Measurements from ENCODE around the gene TLK1.

TLK1 gene

DNA sequence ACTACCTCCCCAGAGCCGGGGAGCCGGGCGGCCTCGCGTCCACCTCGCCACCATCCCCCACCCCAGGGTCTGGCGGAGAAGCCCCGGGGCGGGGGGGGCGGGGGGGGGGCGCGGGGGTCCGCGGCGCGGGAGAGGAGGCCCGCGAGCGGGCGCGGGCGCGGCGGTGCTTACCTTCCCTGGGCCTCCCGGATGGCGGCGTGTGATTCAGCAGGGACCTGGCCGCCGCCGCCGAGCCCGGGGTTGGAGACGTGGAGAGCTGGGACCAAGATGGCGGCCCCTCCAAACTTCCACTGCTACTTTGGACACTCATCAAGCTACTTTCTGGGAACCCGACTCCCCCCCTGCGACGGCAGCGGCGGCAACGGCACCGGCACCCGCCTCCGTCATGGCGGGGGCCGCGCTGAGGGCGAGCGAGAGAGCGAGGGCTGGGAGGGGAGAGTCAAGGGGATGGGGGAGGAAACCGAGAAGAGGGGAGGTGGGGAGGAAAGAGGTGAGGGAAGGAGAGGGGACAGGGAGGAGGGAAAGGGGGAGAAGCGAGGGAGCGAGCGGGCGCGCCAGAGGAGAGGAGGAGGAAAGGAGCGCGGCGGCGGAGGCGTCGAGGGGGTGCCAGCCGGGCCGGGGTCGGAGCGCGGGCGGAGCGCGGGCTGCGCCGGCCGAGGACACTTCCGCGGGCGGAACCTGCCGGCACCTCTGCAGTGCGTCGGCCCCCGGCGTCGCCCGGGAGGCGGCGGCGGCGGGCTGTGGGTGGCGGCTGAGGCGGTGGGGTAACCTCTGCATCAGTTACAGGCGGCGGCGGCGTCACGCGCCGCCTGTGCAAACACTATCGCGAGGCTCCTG is at the start of gene TLK1:
TSS of gene TLK1 (minus strand) at position 775 of the 837 bp plus-strand sequence. CDS start at position 310, 465 bp downstream.
- TF ChIP-seq, protein P1, sequence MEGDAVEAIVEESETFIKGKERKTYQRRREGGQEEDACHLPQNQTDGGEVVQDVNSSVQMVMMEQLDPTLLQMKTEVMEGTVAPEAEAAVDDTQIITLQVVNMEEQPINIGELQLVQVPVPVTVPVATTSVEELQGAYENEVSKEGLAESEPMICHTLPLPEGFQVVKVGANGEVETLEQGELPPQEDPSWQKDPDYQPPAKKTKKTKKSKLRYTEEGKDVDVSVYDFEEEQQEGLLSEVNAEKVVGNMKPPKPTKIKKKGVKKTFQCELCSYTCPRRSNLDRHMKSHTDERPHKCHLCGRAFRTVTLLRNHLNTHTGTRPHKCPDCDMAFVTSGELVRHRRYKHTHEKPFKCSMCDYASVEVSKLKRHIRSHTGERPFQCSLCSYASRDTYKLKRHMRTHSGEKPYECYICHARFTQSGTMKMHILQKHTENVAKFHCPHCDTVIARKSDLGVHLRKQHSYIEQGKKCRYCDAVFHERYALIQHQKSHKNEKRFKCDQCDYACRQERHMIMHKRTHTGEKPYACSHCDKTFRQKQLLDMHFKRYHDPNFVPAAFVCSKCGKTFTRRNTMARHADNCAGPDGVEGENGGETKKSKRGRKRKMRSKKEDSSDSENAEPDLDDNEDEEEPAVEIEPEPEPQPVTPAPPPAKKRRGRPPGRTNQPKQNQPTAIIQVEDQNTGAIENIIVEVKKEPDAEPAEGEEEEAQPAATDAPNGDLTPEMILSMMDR (conservative IDR thresholded peaks at IDR 0.05) = no peak
- peak within 1 kb of the TSS; percentile 98 for H3K27ac ChIP-seq

DNA sequence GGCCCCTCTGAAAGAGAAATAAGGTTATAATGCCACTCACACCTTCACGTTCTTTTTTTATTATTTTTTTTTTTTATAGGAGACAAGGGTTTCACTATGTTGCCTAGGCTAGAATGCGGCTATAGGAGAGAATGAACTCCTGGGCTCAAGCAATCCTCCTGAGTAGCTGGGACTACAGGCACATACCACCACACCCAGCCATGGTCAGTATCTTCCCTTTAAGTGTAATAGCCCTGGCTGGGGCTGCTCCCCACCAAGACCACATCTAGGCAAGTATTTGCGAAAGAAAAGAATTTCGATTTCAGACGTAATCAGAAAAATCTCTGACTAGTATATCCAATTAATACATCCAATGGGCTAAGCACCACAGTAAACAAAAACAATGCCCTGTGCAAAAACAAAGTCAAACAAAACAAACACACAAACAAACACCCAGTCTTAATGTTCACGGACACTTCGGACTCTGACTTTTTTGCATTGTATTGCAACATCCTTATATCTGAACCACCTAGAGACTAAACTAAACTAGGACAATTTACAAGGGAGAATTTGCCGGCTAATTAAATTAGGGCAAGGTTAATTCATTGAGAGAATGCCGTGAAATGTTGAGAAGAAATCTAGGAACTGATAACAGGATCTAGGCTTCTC is 49.6 kb upstream of the TLK1 start:
- H3K27ac ChIP-seq = peak overlapping the region; percentile 81
- TF ChIP-seq, protein P1 (conservative IDR thresholded peaks at IDR 0.05) = no peak

DNA sequence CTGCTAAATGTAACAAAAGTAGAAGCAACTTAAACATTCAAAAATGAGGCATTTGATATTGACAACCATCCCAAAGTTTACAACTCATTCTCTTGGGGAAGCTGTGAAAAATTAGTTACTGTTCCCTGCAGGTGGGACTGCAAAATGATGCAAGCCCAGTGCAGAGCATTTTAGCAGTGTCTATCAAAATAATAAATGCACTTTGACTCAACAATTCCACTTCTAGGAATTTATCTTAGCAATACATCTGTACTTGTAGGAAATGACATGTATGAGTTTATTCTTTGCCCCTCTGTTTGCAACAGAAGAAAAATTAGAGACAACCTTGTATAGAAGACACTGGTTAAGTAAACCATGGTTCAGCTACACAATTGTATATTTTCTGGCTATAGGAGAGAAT is 48.0 kb upstream of the TLK1 start:
- no peak overlapping the region; the same call in 1 of the 2 replicates for H3K27ac ChIP-seq
- TF ChIP-seq, protein P1 (conservative IDR thresholded peaks at IDR 0.05) = no peak

DNA sequence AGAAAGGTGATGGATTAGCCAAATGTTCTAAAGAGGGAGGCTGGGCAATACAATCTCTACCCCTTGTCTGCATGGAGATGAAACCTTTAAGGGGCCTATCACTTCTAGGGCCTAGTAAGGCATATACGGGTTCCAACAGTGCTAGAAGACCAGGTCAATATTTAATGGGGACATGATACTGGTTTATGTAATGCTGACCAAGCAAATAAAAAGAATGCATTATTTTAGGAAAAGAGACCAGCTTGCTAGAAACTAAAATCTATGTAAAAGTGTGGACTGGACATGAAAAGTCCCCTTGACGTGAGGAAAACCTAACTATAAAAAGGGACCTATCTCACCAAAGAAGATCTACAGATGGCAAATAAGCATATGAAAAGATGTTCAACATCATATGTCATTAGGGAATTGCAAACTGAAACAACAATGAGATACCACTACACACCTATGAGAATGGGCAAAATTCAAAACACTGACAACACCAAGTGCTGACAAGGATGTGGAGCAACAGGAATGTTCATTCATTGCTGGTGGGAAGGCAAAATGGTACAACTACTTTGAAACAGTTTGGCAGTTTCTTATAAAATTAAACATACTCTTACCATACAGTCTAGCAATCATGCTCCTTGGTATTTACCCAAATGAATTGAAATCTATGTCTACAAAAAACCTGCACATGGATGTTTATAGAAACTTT is 45.9 kb upstream of the TLK1 start:
- TF ChIP-seq, protein P1 (conservative IDR thresholded peaks at IDR 0.05) = no peak
- H3K27ac ChIP-seq = no peak overlapping the region

DNA sequence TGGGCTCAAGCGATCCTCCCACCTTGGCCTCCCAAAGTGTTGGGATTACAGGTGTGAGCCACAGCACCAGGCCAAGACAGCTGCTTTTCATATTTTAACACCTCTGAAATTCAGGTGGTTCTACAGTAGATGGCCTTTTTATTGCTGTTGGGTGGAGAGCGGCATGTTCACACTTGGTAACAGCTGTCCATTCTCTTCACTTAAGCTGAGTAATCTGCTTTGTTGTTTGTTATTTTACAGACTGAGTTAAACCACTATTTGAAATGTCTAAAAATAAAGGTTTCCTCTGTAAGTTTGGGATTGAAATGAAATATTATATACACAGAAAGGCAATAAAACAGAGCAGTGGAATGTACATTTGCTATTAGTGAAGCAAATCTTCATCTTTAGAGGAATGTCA is 44.9 kb upstream of the TLK1 start:
- no peak overlapping the region for H3K27ac ChIP-seq
- TF ChIP-seq, protein P1 (conservative IDR thresholded peaks at IDR 0.05) = no peak

DNA sequence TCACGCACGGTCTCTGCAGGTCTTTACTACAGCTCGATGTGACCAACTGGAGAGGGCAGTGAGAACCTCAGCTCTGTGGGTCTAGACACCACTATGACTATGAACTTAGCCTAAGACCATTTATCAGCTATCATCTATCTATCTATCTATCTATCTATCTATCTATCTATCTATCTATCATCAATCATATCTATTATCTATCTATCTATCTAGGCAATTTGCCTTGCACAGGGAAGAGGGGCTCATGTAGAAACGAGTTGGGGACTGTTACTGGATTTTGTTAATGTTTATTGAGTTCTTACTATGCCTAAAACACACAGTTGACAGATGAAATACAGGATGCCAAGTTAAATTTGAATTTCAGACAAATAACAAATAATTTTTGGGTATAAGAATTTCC is 41.1 kb upstream of the TLK1 start:
- no peak overlapping the region for H3K27ac ChIP-seq
- TF ChIP-seq, protein P1 (conservative IDR thresholded peaks at IDR 0.05) = no peak

DNA sequence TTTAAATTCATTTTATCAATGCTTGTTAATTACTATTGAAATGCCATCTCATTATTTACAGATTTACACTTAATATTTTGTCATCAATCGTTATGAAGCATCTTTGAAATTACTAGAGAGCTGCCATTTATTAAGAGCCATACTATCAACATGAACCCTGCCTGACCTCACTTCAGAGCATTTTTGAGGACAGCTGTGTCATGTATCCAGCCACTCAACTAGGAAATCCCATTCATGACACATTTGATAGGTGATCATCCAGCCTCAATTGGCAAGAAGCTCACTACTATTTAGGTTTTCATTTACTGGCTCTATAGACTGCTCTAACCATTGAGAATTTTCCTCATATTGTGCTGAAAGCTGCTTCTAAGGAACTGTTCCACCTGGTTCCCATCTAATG is 40.6 kb upstream of the TLK1 start:
- TF ChIP-seq, protein P1 (conservative IDR thresholded peaks at IDR 0.05) = no peak
- H3K27ac ChIP-seq = no peak overlapping the region
